ENCODE results near the gene ST3GAL3. TPM values are rescaled to one million over a fixed set of nuclear protein-coding genes. Genes with fewer than 3 reads are reported as not detected.

Gene ST3GAL3
- total RNA-seq, 3 donors from 2014 or later = 14.0 to 23.0 (median 19.7) TPM

- DNase-seq (ENCODE audit: low spot score in 2 of 2) = peak; percentile 95 to 98
- Histone ChIP-seq H3K27me3 (no peaks in the 10 kb centered on the region), H3K4me1 (peaks cover 0 to 26% of the 10 kb centered on the region in 2 donors), H3K36me3 (no peaks in the 10 kb centered on the region), H3K9me3 (no peaks in the 10 kb centered on the region), H3K27ac (peak within 1 kb of the TSS; percentile 96 to 97), H3K4me3 (peak within 1 kb of the TSS; percentile 92 to 95 (median 95))
- intact Hi-C loops (cut with DNase I; ENCODE audit: low total_unique reads) = loop anchor here (5.0 to 10.0 kb wide), 3 partner anchors 440 to 1637 kb away; partner anchors contain the start of genes FOXJ3 and PTPRF
- TF ChIP-seq, protein P1, sequence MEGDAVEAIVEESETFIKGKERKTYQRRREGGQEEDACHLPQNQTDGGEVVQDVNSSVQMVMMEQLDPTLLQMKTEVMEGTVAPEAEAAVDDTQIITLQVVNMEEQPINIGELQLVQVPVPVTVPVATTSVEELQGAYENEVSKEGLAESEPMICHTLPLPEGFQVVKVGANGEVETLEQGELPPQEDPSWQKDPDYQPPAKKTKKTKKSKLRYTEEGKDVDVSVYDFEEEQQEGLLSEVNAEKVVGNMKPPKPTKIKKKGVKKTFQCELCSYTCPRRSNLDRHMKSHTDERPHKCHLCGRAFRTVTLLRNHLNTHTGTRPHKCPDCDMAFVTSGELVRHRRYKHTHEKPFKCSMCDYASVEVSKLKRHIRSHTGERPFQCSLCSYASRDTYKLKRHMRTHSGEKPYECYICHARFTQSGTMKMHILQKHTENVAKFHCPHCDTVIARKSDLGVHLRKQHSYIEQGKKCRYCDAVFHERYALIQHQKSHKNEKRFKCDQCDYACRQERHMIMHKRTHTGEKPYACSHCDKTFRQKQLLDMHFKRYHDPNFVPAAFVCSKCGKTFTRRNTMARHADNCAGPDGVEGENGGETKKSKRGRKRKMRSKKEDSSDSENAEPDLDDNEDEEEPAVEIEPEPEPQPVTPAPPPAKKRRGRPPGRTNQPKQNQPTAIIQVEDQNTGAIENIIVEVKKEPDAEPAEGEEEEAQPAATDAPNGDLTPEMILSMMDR (IDR thresholded peaks at IDR 0.05) = peak; percentile 8 to 58 (median 54)
- TF ChIP-seq POLR2AphosphoS5 (IDR thresholded peaks at IDR 0.05) (peak; percentile 84 to 97 (median 94)), POLR2A (IDR thresholded peaks at IDR 0.05) (peak; percentile 88)
Observed at GRCh38 chr1:43974443-43975248, 267.3 kb downstream of the ST3GAL3 start, which contains the start of gene ATP6V0B. TSS of gene ATP6V0B (plus strand) at chr1:43974960. CDS start at chr1:43975041, 81 bp downstream.

DNA sequence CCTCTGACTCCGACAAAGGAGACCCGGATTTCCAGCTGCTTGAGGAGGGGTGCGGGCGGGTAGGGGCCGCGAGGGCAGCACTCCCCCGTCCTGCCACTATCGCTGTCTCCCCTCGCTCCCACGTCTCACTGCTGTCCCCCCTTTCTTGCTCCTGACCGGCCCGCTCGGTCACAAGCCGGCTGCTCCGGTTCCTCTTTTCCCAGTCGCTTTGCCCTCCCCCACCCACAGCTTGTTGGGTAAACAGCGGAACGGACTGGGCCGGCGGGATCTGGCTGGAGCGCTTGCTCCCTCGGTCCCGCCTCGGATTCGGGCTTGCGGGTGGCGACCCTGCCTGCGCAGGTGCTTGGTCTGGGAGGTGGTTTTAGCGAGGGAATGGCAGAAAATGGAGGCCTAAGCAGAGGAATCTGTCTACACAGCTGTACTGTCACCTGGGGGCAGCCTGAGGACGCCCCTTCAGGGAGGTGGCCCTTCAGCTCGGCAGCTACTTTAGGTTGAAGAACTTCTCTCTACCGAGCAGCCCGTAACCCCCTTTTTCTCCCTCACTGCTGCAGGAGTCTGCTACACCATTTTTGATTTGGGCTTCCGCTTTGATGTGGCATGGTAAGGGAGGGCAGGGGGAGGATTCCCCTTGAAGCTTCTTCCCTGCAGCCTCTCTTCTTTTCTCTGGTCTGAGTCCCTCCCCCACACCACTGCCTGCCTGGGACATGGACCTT lies 268.1 kb downstream of the ST3GAL3 start:
- Histone ChIP-seq H3K4me1 (peaks cover 0 to 23% of the 10 kb centered on the region in 2 donors), H3K27me3 (no peaks in the 10 kb centered on the region), H3K36me3 (no peaks in the 10 kb centered on the region), H3K27ac (peak overlapping the region; percentile 96 to 97), H3K4me3 (peak overlapping the region; percentile 92 to 95 (median 95)), H3K9me3 (no peaks in the 10 kb centered on the region)
- intact Hi-C loops (cut with DNase I; ENCODE audit: low total_unique reads) = loop anchor here (5.0 to 10.0 kb wide), 3 partner anchors 441 to 1638 kb away; partner anchors contain the start of genes FOXJ3 and PTPRF
- DNase-seq (ENCODE audit: low spot score in 2 of 2) = peak; percentile 62 to 81
- TF ChIP-seq POLR2A (IDR thresholded peaks at IDR 0.05) = no peak
- TF ChIP-seq, protein P1 (IDR thresholded peaks at IDR 0.05) = no peak
- no peak for TF ChIP-seq POLR2AphosphoS5 (IDR thresholded peaks at IDR 0.05)

GRCh38 chr1:43976045-43976444 lies 268.7 kb downstream of the ST3GAL3 start:
- no peak for DNase-seq (ENCODE audit: low spot score in 2 of 2)
- intact Hi-C loops (cut with DNase I; ENCODE audit: low total_unique reads) = loop anchor here (5.0 to 10.0 kb wide), 3 partner anchors 441 to 1639 kb away; partner anchors contain the start of genes FOXJ3 and PTPRF
- no peaks in the 10 kb centered on the region for H3K36me3 ChIP-seq
- H3K27ac ChIP-seq = peak overlapping the region; percentile 96 to 97
- H3K4me1 ChIP-seq = peaks cover 0 to 18% of the 10 kb centered on the region in 2 donors
- no peaks in the 10 kb centered on the region for H3K9me3 ChIP-seq
- no peaks in the 10 kb centered on the region for H3K27me3 ChIP-seq
- TF ChIP-seq, protein P1 (IDR thresholded peaks at IDR 0.05) = no peak
- no peak for TF ChIP-seq POLR2A (IDR thresholded peaks at IDR 0.05)
- no peak for TF ChIP-seq POLR2AphosphoS5 (IDR thresholded peaks at IDR 0.05)
- peak overlapping the region; percentile 92 to 95 (median 95) for H3K4me3 ChIP-seq

GRCh38 chr1:43976890-43977289 lies 269.6 kb downstream of the ST3GAL3 start:
- H3K27ac ChIP-seq = no peak overlapping the region
- H3K36me3 ChIP-seq = no peaks in the 10 kb centered on the region
- no peaks in the 10 kb centered on the region for H3K27me3 ChIP-seq
- no peak overlapping the region for H3K4me3 ChIP-seq
- intact Hi-C loops (cut with DNase I; ENCODE audit: low total_unique reads) = loop anchor here (5.0 to 10.0 kb wide), 3 partner anchors 442 to 1640 kb away; partner anchors contain the start of genes FOXJ3 and PTPRF
- no peaks in the 10 kb centered on the region for H3K9me3 ChIP-seq
- TF ChIP-seq, protein P1 (IDR thresholded peaks at IDR 0.05) = no peak
- TF ChIP-seq POLR2AphosphoS5 (IDR thresholded peaks at IDR 0.05) (no peak), POLR2A (IDR thresholded peaks at IDR 0.05) (no peak)
- H3K4me1 ChIP-seq = peaks cover 0 to 18% of the 10 kb centered on the region in 2 donors
- DNase-seq (ENCODE audit: low spot score in 2 of 2) = no peak

Data from breast epithelium (tissue), 4 donors.